KMS-11 (cell line): Measurements from ENCODE around the gene KCNIP1.

Source experiments
- H2AFZ ChIP-seq: fragments of 200-600 bp; sonication (generic); 2 replicates; pipeline ENCODE4 v1.6.1; 2016; ENCODE audit warnings: antibody characterized with exemption, mixed run types, low read depth
- H3K27ac ChIP-seq: fragments of 200-600 bp; sonication (generic); 2 replicates; pipeline ENCODE4 v1.6.1; 2016; ENCODE audit warnings: mild to moderate bottlenecking, mixed run types
- H3K27me3 ChIP-seq: fragments of 200-600 bp; sonication (generic); 2 replicates; pipeline ENCODE4 v1.6.1; 2017; ENCODE audit warnings: mild to moderate bottlenecking, low read depth, mixed run types, moderate library complexity; ENCODE audit not compliant: insufficient read depth
- H3K36me3 ChIP-seq: fragments of 200-600 bp; sonication (generic); 2 replicates; pipeline ENCODE4 v1.6.1; 2017; ENCODE audit warnings: mild to moderate bottlenecking, mixed run types; ENCODE audit not compliant: insufficient read depth
- H3K4me1 ChIP-seq: fragments of 200-600 bp; sonication (generic); 2 replicates; pipeline ENCODE4 v1.6.1; 2016; ENCODE audit warnings: mild to moderate bottlenecking, low read depth, mixed run types; ENCODE audit not compliant: poor library complexity, severe bottlenecking
- H3K4me2 ChIP-seq: fragments of 200-600 bp; sonication (generic); 2 replicates; pipeline ENCODE4 v1.7.0; 2016; ENCODE audit warnings: mild to moderate bottlenecking, mixed run types
- H3K4me3 ChIP-seq: fragments of 200-600 bp; sonication (generic); IDR thresholded peaks from 2 replicates; pipeline ENCODE4 v1.6.1; 2017; ENCODE audit warnings: low read depth, low read length, mixed read lengths; ENCODE audit not compliant: insufficient read depth
- H3K79me2 ChIP-seq: fragments of 200-600 bp; sonication (generic); 2 replicates; pipeline ENCODE4 v1.6.1; 2016; ENCODE audit warnings: low read depth, mixed run types; ENCODE audit not compliant: insufficient read depth
- H3K9ac ChIP-seq: fragments of 200-600 bp; sonication (generic); 2 replicates; pipeline ENCODE4 v1.6.1; 2016; ENCODE audit warnings: mild to moderate bottlenecking, mixed run types
- H4K20me1 ChIP-seq: fragments of 200-600 bp; sonication (generic); 2 replicates; pipeline ENCODE4 v1.6.1; 2016; ENCODE audit warnings: mild to moderate bottlenecking, mixed run types; ENCODE audit not compliant: insufficient read depth
- CTCF ChIP-seq: fragments of 200-600 bp; sonication (generic); conservative IDR thresholded peaks from 2 replicates; pipeline ENCODE4 v1.6.1; 2017; ENCODE audit warnings: low read depth, mild to moderate bottlenecking, antibody characterized with exemption, low read length, moderate library complexity, mixed read lengths

Gene KCNIP1

DNA sequence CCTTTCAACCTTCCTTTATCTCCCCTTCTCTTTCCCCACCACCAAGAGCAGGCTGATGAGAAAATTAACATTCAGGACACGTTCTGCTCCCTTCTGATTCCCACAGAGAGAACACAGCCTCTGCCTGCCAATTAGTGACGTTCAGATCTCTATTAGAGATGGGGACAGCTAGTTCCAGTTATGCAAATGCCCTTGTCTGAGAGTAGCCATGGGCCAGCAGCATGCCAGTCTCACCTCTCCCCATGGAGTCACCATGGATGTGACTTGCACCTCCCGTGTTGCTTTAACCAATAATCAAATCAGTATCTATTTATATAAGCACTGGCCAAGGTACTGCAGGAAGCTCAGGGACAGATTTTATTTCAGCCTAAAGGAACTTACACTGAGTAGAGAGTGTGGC is 61.3 kb downstream of the KCNIP1 start:
- Histone ChIP-seq H3K4me3 (no peak overlapping the region), H3K4me2 (no peak overlapping the region), H3K27ac (no peak overlapping the region), H3K36me3 (no peaks in the 10 kb centered on the region), H3K79me2 (no peaks in the 10 kb centered on the region), H3K9ac (no peak overlapping the region), H4K20me1 (no peaks in the 10 kb centered on the region), H3K4me1 (no peaks in the 10 kb centered on the region), H2AFZ (no peak overlapping the region), H3K27me3 (no peaks in the 10 kb centered on the region)
- no peak for TF ChIP-seq CTCF

- H4K20me1 ChIP-seq: no peaks in the 10 kb centered on the region
- H3K4me3 ChIP-seq: no peak overlapping the region
- H2AFZ ChIP-seq: no peak overlapping the region
- TF ChIP-seq CTCF: no peak
- no peaks in the 10 kb centered on the region for H3K27me3 ChIP-seq
- no peak overlapping the region for H3K9ac ChIP-seq
- no peaks in the 10 kb centered on the region for H3K4me1 ChIP-seq
- no peaks in the 10 kb centered on the region for H3K79me2 ChIP-seq
- no peaks in the 10 kb centered on the region for H3K36me3 ChIP-seq
- H3K27ac ChIP-seq: no peak overlapping the region
- no peak overlapping the region for H3K4me2 ChIP-seq
Observed at GRCh38 chr5:170569101-170569500, 65.3 kb downstream of the KCNIP1 start.

DNA sequence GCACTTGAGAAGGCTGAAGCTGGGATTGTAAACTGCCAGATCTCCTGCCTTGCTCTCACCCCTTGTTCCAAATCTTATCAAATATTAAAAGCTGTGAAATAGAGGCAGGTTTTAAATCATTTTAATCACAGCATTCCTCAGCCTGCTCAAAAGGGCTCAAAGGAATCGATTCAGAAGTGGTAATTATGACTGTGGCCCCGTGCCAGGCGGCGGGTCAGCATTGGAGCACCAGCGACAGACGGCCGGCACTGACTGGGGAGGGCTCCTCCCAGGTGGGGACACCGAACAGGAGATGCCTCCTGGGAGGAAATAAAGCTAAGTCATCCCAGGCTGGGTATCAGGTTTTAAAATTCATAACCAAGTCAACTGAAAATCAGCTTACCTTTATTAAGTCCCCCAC is 66.7 kb downstream of the KCNIP1 start:
- no peak overlapping the region for H3K4me2 ChIP-seq
- H2AFZ ChIP-seq: no peak overlapping the region
- H3K79me2 ChIP-seq: no peaks in the 10 kb centered on the region
- no peaks in the 10 kb centered on the region for H3K27me3 ChIP-seq
- H3K4me3 ChIP-seq: no peak overlapping the region
- no peaks in the 10 kb centered on the region for H3K4me1 ChIP-seq
- H4K20me1 ChIP-seq: no peaks in the 10 kb centered on the region
- no peaks in the 10 kb centered on the region for H3K36me3 ChIP-seq
- no peak overlapping the region for H3K9ac ChIP-seq
- TF ChIP-seq CTCF: no peak
- no peak overlapping the region for H3K27ac ChIP-seq

DNA sequence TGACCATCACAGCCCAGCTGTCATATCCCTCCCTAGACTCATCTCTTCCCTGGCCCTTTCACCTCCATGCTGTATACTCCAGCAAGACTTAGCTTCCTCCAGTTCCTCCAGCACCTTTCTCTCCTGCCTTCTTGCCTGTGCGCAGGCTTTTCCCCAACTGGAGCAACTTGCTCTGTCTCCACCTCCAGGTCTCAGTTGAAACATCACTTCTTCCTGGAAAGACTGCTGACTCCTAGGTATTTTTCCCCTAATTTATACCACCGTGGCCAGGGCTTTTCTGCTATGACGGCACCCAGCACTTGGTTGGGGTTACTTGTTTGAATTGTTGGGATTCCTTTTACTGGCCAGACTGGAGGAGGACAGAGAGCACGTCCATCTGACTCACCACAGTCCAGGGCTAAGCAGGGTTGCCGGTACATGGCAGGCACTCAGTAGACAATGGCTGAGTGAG is 67.5 kb downstream of the KCNIP1 start:
- Histone ChIP-seq H3K4me3 (no peak overlapping the region), H4K20me1 (no peaks in the 10 kb centered on the region), H3K36me3 (no peaks in the 10 kb centered on the region), H3K4me1 (no peaks in the 10 kb centered on the region), H3K79me2 (no peaks in the 10 kb centered on the region), H3K9ac (no peak overlapping the region), H3K27me3 (no peaks in the 10 kb centered on the region), H3K4me2 (no peak overlapping the region), H3K27ac (no peak overlapping the region), H2AFZ (no peak overlapping the region)
- TF ChIP-seq CTCF: no peak
